Kidney capillary endothelial cell (primary cell): Measurements from ENCODE around the gene NCAPD2.

Source experiments
- DNase-seq: peaks from one replicate; pipeline ENCODE4 v3.0.0-alpha.2; 2018; ENCODE audit warnings: low spot score

Gene NCAPD2

GRCh38 chr12:6493497-6494257, at the start of gene NCAPD2:
Gene NCAPD2 (plus strand): TSS chr12:6494102. CDS start chr12:6495099, 997 bp downstream.
- DNase-seq, result peak; percentile 96

GRCh38 chr12:6444704-6445688, 48.9 kb upstream of the NCAPD2 start, which contains the start of gene CD27:
Gene CD27 (plus strand): TSS chr12:6444955. CDS start chr12:6445096, 141 bp downstream.
- DNase-seq, result no peak

GRCh38 chr12:6450091-6450868, 43.6 kb upstream of the NCAPD2 start:
- no peak for DNase-seq

DNA sequence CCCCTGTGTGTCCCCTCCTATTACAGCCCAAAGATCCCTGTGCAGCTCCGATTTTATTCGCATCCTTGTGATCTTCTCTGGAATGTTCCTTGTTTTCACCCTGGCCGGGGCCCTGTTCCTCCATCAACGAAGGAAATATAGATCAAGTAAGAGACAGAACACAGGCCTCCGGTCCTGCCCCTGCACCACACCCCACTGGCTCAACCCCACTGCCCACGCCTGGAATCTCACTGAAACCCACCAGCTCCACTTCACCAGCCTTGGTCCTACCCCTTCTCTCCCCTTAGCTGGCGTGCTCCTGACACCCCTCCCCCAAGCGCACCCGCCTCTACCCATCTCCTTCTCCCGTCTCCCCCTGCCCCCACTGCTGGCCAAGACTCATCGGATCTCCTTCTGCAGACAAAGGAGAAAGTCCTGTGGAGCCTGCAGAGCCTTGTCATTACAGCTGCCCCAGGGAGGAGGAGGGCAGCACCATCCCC, 43.0 kb upstream of the NCAPD2 start:
- no peak for DNase-seq

GRCh38 chr12:6451348-6452244, 42.3 kb upstream of the NCAPD2 start, which contains the start of gene TAPBPL:
Gene TAPBPL (plus strand): TSS chr12:6452042. CDS start chr12:6452249, 207 bp downstream.
- peak; percentile 78 for DNase-seq

GRCh38 chr12:6452245-6452943, 41.5 kb upstream of the NCAPD2 start:
- no peak for DNase-seq

DNA sequence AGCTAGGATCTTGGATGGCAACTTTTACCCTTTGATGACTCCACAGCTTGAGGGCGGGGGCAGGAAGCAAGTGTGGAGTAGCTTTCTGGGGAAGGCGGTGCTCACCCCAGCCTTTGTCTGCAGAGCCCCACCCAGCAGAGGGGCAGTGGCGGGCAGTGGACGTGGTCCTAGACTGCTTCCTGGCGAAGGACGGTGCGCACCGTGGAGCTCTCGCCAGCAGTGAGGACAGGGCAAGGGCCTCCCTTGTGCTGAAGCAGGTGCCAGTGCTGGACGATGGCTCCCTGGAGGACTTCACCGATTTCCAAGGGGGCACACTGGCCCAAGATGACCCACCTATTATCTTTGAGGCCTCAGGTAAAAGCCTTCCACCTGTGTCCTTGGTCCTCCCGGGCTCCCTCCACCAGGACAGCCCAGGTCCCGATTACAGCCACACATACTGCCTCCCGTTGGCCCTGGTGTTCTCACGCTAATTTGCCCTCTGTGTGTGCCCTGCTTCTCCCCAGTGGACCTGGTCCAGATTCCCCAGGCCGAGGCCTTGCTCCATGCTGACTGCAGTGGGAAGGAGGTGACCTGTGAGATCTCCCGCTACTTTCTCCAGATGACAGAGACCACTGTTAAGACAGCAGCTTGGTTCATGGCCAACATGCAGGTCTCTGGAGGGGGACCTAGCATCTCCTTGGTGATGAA, 40.8 kb upstream of the NCAPD2 start:
- peak; percentile 56 for DNase-seq

DNA sequence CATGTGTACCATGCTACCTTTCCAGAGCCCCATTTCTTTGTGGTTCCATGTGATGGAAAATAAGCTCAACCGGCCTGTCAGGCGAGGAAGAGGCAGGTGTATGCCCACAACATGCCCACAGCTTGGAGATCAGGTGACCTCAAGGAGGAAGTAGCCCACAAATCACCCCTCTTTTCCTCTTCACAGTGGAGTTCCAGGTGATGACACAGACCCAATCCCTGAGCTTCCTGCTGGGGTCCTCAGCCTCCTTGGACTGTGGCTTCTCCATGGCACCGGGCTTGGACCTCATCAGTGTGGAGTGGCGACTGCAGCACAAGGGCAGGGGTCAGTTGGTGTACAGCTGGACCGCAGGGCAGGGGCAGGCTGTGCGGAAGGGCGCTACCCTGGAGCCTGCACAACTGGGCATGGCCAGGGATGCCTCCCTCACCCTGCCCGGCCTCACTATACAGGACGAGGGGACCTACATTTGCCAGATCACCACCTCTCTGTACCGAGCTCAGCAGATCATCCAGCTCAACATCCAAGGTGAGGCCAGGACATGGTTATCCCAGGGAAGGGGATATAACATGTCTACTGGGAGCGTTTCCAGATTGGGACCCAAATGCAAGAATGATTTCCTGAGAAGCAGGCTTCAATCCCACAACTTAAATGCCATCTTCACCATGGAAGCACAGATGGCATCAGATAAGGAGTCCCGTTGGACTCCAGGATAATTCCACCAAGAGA, 36.5 kb upstream of the NCAPD2 start:
- no peak for DNase-seq

DNA sequence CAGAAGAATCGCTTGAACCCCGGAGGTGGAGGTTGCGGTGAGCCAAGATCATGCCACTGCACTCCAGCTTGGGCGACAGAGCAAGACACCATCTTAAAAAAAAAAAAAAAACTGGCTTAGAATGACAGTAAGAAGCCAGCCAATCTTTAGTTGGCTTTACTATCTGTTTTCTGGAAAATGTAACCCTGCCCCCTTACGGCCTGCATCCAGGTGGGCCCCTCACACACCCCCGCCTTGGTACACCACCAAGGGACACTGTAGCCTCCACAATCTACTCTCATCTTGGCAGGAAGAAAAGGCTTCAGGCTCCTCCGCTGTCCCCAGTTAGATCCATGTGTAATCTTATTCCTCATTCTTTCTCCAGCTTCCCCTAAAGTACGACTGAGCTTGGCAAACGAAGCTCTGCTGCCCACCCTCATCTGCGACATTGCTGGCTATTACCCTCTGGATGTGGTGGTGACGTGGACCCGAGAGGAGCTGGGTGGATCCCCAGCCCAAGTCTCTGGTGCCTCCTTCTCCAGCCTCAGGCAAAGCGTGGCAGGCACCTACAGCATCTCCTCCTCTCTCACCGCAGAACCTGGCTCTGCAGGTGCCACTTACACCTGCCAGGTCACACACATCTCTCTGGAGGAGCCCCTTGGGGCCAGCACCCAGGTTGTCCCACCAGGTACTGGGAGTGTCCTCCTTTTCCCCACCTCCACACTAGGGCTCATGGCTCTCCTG, 35.5 kb upstream of the NCAPD2 start:
- DNase-seq, result no peak

DNA sequence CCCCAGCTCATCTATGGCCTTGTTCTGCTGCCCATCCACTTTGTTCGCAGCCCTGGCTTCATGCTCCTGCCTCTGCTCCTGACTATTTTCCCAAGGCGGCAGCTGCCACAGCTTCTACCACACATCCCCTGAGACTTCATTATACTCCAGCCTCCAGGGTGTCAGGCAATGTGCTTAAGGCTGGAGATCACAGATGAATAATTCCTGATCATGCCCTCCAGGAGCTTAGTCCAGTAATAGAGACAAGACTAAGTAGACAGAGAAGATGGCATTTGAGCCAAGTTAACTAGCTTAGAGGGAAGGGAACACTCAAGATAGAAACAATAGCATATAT, 34.9 kb upstream of the NCAPD2 start:
- no peak for DNase-seq

DNA sequence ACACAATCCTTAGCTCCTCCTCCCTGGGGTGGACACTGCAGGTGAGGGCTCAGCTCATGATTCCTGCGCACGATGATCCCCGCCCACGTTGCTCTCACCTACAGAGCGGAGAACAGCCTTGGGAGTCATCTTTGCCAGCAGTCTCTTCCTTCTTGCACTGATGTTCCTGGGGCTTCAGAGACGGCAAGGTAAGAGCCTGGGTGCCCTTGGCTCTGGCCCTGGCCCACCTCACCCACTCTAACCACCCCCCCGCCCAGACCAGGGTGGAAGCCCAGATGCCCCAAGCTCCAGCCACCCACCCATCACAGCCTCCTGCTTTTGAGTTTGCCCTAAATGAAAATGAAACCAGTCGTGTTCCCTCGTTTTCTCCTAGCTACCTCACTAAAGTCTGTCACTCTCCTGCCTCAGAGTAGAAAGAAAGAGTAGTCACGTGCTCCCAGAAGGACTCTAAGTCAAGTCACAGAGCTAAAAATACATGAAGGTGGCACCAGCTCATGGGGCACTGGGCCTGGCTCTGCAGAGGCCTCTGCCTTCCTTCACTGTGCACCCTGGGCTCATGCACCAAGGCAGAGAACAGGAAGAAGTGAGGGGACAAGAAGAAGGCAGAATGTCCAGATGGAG, 33.0 kb upstream of the NCAPD2 start:
- DNase-seq, result no peak

GRCh38 chr12:6461401-6462233, 32.3 kb upstream of the NCAPD2 start:
- DNase-seq, result peak; percentile 71

DNA sequence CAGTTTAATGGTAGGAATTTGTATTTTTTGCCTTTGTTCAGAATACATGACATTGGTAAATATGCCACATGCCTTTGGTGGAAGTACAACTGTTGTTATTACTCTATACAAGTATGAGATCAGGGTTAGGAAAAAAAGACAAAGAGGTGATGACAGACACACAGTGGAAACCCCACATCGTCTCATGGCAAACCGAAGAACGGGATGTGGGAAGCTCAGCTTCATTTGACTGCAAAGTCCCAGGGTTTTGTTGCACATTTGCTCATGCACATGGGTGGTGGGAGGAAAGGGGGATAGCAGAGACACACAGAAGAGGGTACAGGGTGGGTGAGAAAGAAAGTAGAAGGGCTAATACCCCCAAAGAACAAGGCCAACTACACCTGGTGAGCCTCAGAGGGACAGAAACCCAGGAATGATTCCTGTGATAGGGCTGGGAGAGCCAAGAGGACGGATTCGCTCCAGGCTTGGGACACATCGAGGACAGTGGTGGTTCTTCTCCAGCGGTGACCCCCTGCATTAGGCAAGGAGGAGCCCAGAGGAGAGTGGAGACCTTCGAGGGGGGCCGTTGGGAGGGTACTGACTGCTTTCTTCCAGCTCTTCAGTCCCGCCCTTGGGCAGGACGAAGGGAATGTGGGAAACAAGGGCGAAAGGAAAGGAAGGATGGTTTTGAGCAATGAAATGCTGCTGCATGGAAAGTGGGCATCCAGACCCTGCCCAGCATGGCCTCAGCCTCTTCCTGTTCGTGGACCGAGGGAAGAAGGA, 31.5 kb upstream of the NCAPD2 start:
- no peak for DNase-seq

- DNase-seq, result no peak
Observed at GRCh38 chr12:6463216-6463615, 30.7 kb upstream of the NCAPD2 start.

- no peak for DNase-seq
Observed at GRCh38 chr12:6463858-6464257, 30.0 kb upstream of the NCAPD2 start.

DNA sequence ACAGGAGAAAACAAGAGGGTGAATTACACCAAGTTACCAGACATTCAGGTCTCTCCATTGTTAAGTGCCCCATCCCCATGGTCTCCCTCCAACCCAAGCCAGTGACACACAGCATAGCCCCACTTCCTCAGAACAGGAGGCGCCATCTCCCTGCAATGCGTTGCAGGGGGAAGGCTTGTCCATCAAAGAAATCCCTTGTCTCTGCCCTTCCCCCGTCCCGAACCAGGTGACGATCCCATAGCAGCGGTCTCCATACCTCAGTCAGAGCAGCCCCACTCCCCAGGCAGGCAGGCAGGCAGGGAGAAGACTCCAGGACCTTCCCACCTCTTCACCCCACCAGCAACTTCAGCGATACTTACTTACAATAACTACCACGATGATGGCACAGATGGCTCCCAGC, 29.4 kb upstream of the NCAPD2 start:
- DNase-seq, result no peak
